Pancreas (tissue), 10 donors: Measurements from ENCODE around the gene HS6ST2. TPM values are rescaled to one million over a fixed set of nuclear protein-coding genes. Genes with fewer than 3 reads are reported as not detected.

Experiments used
- ATAC-seq, 4 donors: fragments of 200-7000 bp; cut with Tn5 transposase; one replicate each; pipeline versions ENCODE4 v1.8.0 to v1.9.1; 2020; ENCODE audit warnings: mild to moderate bottlenecking in 4 of 4, moderate library complexity in 4 of 4
- DNase-seq, 6 donors: peaks; one replicate each; pipeline ENCODE4 v3.0.0-alpha.2; 2020
- FAIRE-seq: peaks from 2 replicates; lab custom pipeline; 2012; peaks lifted over from hg19 to GRCh38; lab: Jason Lieb, UNC
- H3K27ac ChIP-seq, 4 donors: fragments of 200-600 bp; sonication (generic); 1 replicate in 3 of 4; 2 replicates in 1 of 4; pipeline versions ENCODE4 v1.5.0 to v1.8.0; 2020
- H3K27me3 ChIP-seq, 4 donors: fragments of 200-600 bp; one replicate each; pipeline ENCODE4 v1.8.0; 2021
- H3K36me3 ChIP-seq, 3 donors: fragments of 200-600 bp; sonication (generic) in 1 of 3; one replicate each; pipeline versions ENCODE4 v1.5.0 to v1.8.0; 2020 to 2021
- H3K4me1 ChIP-seq, 3 donors: fragments of 200-600 bp; one replicate each; pipeline ENCODE4 v1.8.0; 2021
- H3K4me3 ChIP-seq, 4 donors: fragments of 200-600 bp; sonication (generic) in 2 of 4; one replicate each; pipeline versions ENCODE4 v1.5.0 to v1.8.0; 2020 to 2021
- H3K9me3 ChIP-seq, 4 donors: fragments of 200-600 bp; one replicate each; pipeline ENCODE4 v1.8.0; 2021
- WGBS, 2 donors: extraction: QIAGEN DNeasy Blood & Tissue Kit; methylation state at CpG; one replicate each; pipeline ENCODE4 v1.1.7; 2013; 5-methylcytosine and 5-hydroxymethylcytosine counted together
- intact Hi-C, 3 donors: fragments of 100-400 bp; cut with DNase I; formaldehyde crosslinking; loops; one replicate each; pipeline versions ENCODE4 v1.11.1 to v1.14.2; 2022
- polyA plus RNA-seq, 2 donors: library from polyadenylated mRNA; stranded (reverse); fragments of 200-250 nt; gene quantifications; one replicate each; pipeline ENCODE4 v1.2.3, GENCODE V29; 2013
- total RNA-seq, 6 donors: library from RNA; stranded (reverse); fragmentation: NEBNext Ultra II Directional in 4 of 6; extraction: Animal tissue kit (Norgen Biotek cat#: 25700) in 4 of 6; gene quantifications; one replicate each; pipeline versions ENCODE4 v1.2.1 to v1.2.4, GENCODE V29; 2021 to 2023
- TF ChIP-seq, protein P1 (sequence below), 4 donors: fragments of 200-600 bp; sonication (generic) in 3 of 4; IDR thresholded peaks; one replicate each; pipeline versions ENCODE4 v1.5.0 to v1.8.0; 2021; ENCODE audit warnings: antibody characterized with exemption in 4 of 4
- donor health status: healthy with polysubstance abuse.
- donor health status: DM: no; HTN: no; CAD: no; lungs with moderate emphysema.
- donor health status: DM: no; HTN: no; CAD: no.
- donor health status: control.
- donor health status: control.
- donor health status: Bipolar disorder and iron deficiency.
- donor health status: DM: yes; HTN: yes; CAD: no.
- donor health status: DM: no; HTN: no; CAD: no.
- donor health status: DM: no; HTN: no; CAD: no.
- donor health status: DM: yes; HTN: yes; CAD: no.

Gene HS6ST2
- total and polyA plus RNA-seq, 8 donors: 0.72 to 5.9 (median 3.4) TPM

- intact Hi-C loops: no loop called here
- FAIRE-seq (no peak), DNase-seq (no peak), ATAC-seq (no peak)
- Histone ChIP-seq H3K27me3 (no peaks in the 10 kb centered on the region), H3K9me3 (no peaks in the 10 kb centered on the region), H3K27ac (no peak overlapping the region), H3K36me3 (no peaks in the 10 kb centered on the region), H3K4me3 (no peak overlapping the region), H3K4me1 (no peaks in the 10 kb centered on the region)
- 88 to 94% methylated on average over 5 of the region's 5 CpGs for WGBS, 2 donors
- TF ChIP-seq, protein P1, sequence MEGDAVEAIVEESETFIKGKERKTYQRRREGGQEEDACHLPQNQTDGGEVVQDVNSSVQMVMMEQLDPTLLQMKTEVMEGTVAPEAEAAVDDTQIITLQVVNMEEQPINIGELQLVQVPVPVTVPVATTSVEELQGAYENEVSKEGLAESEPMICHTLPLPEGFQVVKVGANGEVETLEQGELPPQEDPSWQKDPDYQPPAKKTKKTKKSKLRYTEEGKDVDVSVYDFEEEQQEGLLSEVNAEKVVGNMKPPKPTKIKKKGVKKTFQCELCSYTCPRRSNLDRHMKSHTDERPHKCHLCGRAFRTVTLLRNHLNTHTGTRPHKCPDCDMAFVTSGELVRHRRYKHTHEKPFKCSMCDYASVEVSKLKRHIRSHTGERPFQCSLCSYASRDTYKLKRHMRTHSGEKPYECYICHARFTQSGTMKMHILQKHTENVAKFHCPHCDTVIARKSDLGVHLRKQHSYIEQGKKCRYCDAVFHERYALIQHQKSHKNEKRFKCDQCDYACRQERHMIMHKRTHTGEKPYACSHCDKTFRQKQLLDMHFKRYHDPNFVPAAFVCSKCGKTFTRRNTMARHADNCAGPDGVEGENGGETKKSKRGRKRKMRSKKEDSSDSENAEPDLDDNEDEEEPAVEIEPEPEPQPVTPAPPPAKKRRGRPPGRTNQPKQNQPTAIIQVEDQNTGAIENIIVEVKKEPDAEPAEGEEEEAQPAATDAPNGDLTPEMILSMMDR (IDR thresholded peaks at IDR 0.05): no peak
These were observed 34.0 kb downstream of the HS6ST2 start for GRCh38 chrX:132924426-132924825.

DNA sequence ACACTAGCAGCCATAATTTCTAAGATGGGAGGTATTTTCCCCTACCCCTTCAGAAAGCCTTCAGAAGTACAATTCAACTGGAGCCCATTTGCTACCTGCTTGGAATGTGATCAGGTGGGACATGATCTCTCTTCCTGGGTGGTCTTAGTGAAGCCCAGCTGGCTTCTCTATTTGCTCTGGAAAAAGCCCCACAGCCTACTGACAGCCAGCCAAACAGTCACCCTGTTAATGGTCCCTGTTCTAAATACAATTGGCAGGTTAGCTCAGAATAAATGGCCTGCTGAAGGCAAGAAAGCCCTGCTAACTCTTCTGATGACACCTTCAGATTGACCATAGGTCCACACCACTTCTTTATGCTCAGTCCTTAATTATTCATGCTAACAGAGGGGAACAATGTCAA, 39.9 kb downstream of the HS6ST2 start:
- H3K27ac ChIP-seq: no peak overlapping the region
- no peak for ATAC-seq
- H3K4me1 ChIP-seq: no peaks in the 10 kb centered on the region
- H3K9me3 ChIP-seq: no peaks in the 10 kb centered on the region
- TF ChIP-seq, protein P1 (IDR thresholded peaks at IDR 0.05): no peak
- no peak overlapping the region for H3K4me3 ChIP-seq
- H3K36me3 ChIP-seq: no peaks in the 10 kb centered on the region
- DNase-seq: no peak
- intact Hi-C loops: no loop called here
- no peak for FAIRE-seq
- H3K27me3 ChIP-seq: no peaks in the 10 kb centered on the region

GRCh38 chrX:132916349-132916748, 42.1 kb downstream of the HS6ST2 start:
- no peak for FAIRE-seq
- H3K36me3 ChIP-seq: no peaks in the 10 kb centered on the region
- whole genome bisulfite sequencing, 2 donors: 68 to 93% methylated on average over 3 of the region's 3 CpGs
- intact Hi-C loops: no loop called here
- no peak for DNase-seq
- ATAC-seq: no peak
- H3K4me3 ChIP-seq: no peak overlapping the region
- H3K27ac ChIP-seq: no peak overlapping the region
- H3K9me3 ChIP-seq: no peaks in the 10 kb centered on the region
- TF ChIP-seq, protein P1 (IDR thresholded peaks at IDR 0.05): no peak
- no peaks in the 10 kb centered on the region for H3K4me1 ChIP-seq
- no peaks in the 10 kb centered on the region for H3K27me3 ChIP-seq

- no peaks in the 10 kb centered on the region for H3K4me1 ChIP-seq
- H3K9me3 ChIP-seq: no peaks in the 10 kb centered on the region
- H3K27ac ChIP-seq: no peak overlapping the region
- no peaks in the 10 kb centered on the region for H3K36me3 ChIP-seq
- TF ChIP-seq, protein P1 (IDR thresholded peaks at IDR 0.05): no peak
- WGBS, 2 donors: 80 to 92% methylated on average over 4 of the region's 4 CpGs
- H3K27me3 ChIP-seq: peaks cover 0 to 5% (median 0%) of the 10 kb centered on the region in 4 donors
- FAIRE-seq (no peak), DNase-seq (no peak), ATAC-seq (no peak)
- intact Hi-C loops: no loop called here
- H3K4me3 ChIP-seq: no peak overlapping the region
These were observed 48.8 kb downstream of the HS6ST2 start for GRCh38 chrX:132909643-132910042.

DNA sequence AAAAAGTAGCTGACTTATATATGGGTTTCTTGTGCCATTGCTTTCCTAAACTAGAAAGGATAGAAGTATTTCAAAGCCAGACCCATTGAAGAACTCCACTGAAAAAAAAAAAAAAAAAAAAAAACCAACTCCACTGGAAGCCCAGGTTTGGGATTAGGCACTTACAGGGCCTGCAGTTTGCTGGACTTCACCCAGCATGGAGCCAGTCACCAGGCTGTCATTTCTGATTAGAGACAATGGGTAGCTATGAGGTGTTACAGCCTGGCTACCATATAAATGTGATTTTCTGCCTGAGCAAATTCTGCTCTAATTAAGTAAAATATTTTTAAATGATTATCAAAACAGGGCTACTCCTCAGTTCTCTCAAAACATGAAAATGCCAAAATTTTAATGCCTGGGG, 49.5 kb downstream of the HS6ST2 start:
- Histone ChIP-seq H3K27ac (no peak overlapping the region), H3K9me3 (no peaks in the 10 kb centered on the region), H3K4me3 (no peak overlapping the region), H3K27me3 (peaks cover 0 to 5% (median 0%) of the 10 kb centered on the region in 4 donors), H3K4me1 (no peaks in the 10 kb centered on the region), H3K36me3 (no peaks in the 10 kb centered on the region)
- intact Hi-C loops: no loop called here
- TF ChIP-seq, protein P1 (IDR thresholded peaks at IDR 0.05): no peak
- ATAC-seq (no peak), FAIRE-seq (no peak), DNase-seq (no peak)
